Suprapubic skin (tissue), 4 donors: ENCODE measurements around the gene ENAH.

ENCODE experiments used
- CTCF ChIP-seq, 2 donors: fragments of 200-600 bp in 1 of 2; fragments of 450-650 bp in 1 of 2; sonication (generic) in 1 of 2; IDR thresholded peaks; one replicate each; pipeline ENCODE4 v1.5.1; 2016 to 2019; ENCODE audit warnings: antibody characterized with exemption in 2 of 2, mild to moderate bottlenecking in 1 of 2, moderate library complexity in 1 of 2
- EP300 ChIP-seq: sonication (generic); formaldehyde crosslinking; IDR thresholded peaks from one replicate; pipeline ENCODE4 v1.6.1; 2017; ENCODE audit warnings: antibody characterized with exemption
- POLR2A ChIP-seq, 2 donors: fragments of 450-650 bp; IDR thresholded peaks; one replicate each; pipeline ENCODE4 v1.6.1; 2017; ENCODE audit warnings: antibody characterized with exemption in 2 of 2, mild to moderate bottlenecking in 2 of 2, moderate library complexity in 2 of 2
- POLR2AphosphoS5 ChIP-seq, 3 donors: sonication (generic); formaldehyde crosslinking; IDR thresholded peaks; one replicate each; pipeline ENCODE4 v1.6.1; 2017; ENCODE audit warnings: antibody characterized with exemption in 3 of 3

DNA sequence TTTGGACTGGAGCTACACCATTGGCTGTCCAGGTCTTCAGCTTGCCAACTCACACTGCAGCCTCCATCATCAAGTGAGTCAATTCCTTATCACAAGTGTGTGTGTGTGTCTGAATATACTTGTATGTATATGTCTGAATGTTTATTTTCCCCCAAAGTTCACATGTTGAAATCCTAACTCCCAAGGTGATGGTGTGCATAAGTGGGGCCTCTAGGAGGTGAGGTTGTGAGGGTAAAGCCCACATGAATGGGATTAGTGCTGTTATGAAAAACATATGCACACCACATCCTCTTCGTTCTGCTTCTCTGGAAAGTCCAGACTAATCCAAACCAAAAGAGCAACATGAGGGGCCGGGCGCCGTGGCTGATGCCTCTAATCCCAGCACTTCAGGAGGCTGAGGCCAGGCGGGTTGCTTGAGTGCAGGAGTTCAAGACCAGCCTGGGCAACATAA is 176.4 kb downstream of the ENAH start:
- TF ChIP-seq POLR2A (IDR thresholded peaks at IDR 0.05), result no peak
- no peak for TF ChIP-seq CTCF (IDR thresholded peaks at IDR 0.05)
- TF ChIP-seq EP300, result no peak
- TF ChIP-seq POLR2AphosphoS5 (IDR thresholded peaks at IDR 0.05), result no peak
